ENCODE data around the gene EPAS1. TPM values are rescaled to one million over a fixed set of nuclear protein-coding genes. Genes with fewer than 3 reads are reported as not detected.

The EPAS1 gene
- total and polyA plus RNA-seq, 9 of the 15 experiments (the other 6 are each of a cell fraction or from before 2014, with no cell fraction given): 0.25 to 11.2 (median 4.1) TPM

DNA sequence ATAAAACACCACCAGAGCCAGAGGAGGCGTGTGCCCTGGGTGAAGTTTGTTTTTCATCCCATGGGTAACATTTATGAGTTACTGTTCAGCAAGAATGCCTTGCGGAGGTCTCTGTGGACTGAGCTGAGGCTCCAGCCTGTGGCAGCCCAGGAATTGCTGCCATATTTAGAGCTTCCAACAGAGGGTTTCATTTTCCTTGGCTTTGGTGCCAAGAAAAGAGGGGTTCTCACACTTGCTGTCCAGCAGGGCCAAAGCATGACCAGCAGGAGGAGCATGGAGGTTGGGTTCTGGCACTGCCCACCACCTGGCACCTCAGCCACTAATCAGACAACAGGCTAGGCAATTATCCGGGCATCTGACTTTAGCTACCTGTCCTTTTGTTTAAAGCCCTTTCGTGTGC lies 36.7 kb downstream of the EPAS1 start:
- CTCF ChIA-PET (ENCODE audit: low intra/inter-chr PET ratio): no interaction called here
- no peak for ATAC-seq
- H4K20me1 ChIP-seq (replicated peaks; ENCODE audit: control insufficient read depth, insufficient read depth, low read length): no peaks in the 10 kb centered on the region
- no peak for DNase-seq (ENCODE audit: extremely low read depth in 1 of 4, low spot score in 3 of 4)
- WGBS (ENCODE audit: insufficient coverage, low coverage, missing lambda C conversion rate): 76% methylated on average over 4 of the region's 4 CpGs
- H3K9me1 ChIP-seq (ENCODE audit: control insufficient read depth, insufficient read depth, low read length): no peaks in the 10 kb centered on the region
- BruUV-seq (replicated peaks): no TSS peak
- no peaks in the 10 kb centered on the region for H3K27me3 ChIP-seq (ENCODE audit: control insufficient read depth in 2 of 2, insufficient read depth in 2 of 2, low read length in 2 of 2)
- peaks cover 12 to 17% of the 10 kb centered on the region in 2 experiments for H3K4me1 ChIP-seq (replicated peaks in 1 of 2; ENCODE audit: control insufficient read depth in 2 of 2, insufficient read depth in 2 of 2, low read length in 2 of 2)
- no peak overlapping the region for H3K9ac ChIP-seq (ENCODE audit: insufficient read depth in 1 of 2, low read depth in 2 of 2, low read length in 2 of 2)
- no peak overlapping the region for H3K4me3 ChIP-seq
- FAIRE-seq: no peak
- POLR2A ChIA-PET: no interaction called here
- H2AFZ ChIP-seq (ENCODE audit: low read depth, low read length): no peak overlapping the region
- no peaks in the 10 kb centered on the region for H3K79me2 ChIP-seq (ENCODE audit: control insufficient read depth, insufficient read depth, low read length)
- no peak overlapping the region for H3K4me2 ChIP-seq (ENCODE audit: insufficient read depth, low read length)
- in situ Hi-C loops (cut with MboI): no loop called here
- no peaks in the 10 kb centered on the region for H3K36me3 ChIP-seq (ENCODE audit: control insufficient read depth, insufficient read depth, low read length)
- no peaks in the 10 kb centered on the region for H3K9me3 ChIP-seq (replicated peaks; ENCODE audit: control insufficient read depth, insufficient read depth, low read depth, low read length)
- intact Hi-C loops (cut with micrococcal nuclease): no loop called here
- H3K27ac ChIP-seq (ENCODE audit: extremely low read depth, low read depth, low read length): no peak overlapping the region
- no peak for TF ChIP-seq ZNF146 (CRISPR knock-in tag; IDR thresholded peaks at IDR 0.05; ENCODE audit: unreplicated experiment)
- peak; percentile 17 to 39 (median 37); a peak in 2 of 6 replicates for TF ChIP-seq CTCF (IDR thresholded peaks at IDR 0.05 in 2 of 3, conservative IDR thresholded peaks at IDR 0.05 in 1 of 3; ENCODE audit: insufficient read depth in 2 of 3, low read depth in 1 of 3, low read length in 3 of 3)
- no peak for TF ChIP-seq POLR3G (IDR thresholded peaks at IDR 0.05; ENCODE audit: extremely low read depth, insufficient read length, insufficient replicate concordance)
- no peak for TF ChIP-seq SRSF7 (optimal IDR thresholded peaks at IDR 0.05; ENCODE audit: low read depth, low read length)
- no peak for TF ChIP-seq DLX4 (CRISPR knock-in tag; IDR thresholded peaks at IDR 0.05)
- TF ChIP-seq FOXM1 (IDR thresholded peaks at IDR 0.05; ENCODE audit: low read depth): no peak
- TF ChIP-seq FOXM1 (CRISPR knock-in tag; IDR thresholded peaks at IDR 0.05; ENCODE audit: low read depth): no peak
- TF ChIP-seq TAF9B (IDR thresholded peaks at IDR 0.05; ENCODE audit: partially characterized antibody): no peak
- no peak for TF ChIP-seq KDM4B (IDR thresholded peaks at IDR 0.05; ENCODE audit: borderline replicate concordance in 2 of 2, low read depth in 1 of 2)
- 0 out of 4 replicates have a peak, but pooled peaks of 1 of the 2 experiments have one; percentile 6 for TF ChIP-seq RAD21 (CRISPR knock-in tag; conservative IDR thresholded peaks at IDR 0.05 in 1 of 2, IDR thresholded peaks at IDR 0.05 in 1 of 2)
- no peak for TF ChIP-seq ZNF24 (IDR thresholded peaks at IDR 0.05)
